Retinal pigment epithelial cell (primary cell): Measurements from ENCODE around the gene SHROOM3.

Experiments used
- DNase-seq: peaks from one replicate; pipeline ENCODE4 v3.0.0-alpha.2; 2010; ENCODE audit warnings: low read depth
- H3K4me3 ChIP-seq: 2 replicates; pipeline ENCODE4 v1.5.1; 2011; ENCODE audit warnings: mild to moderate bottlenecking, low read length, control low read depth, moderate library complexity
- TF ChIP-seq, protein P1 (sequence below): conservative IDR thresholded peaks from 2 replicates; pipeline ENCODE4 v1.5.1; 2011; ENCODE audit warnings: low read depth, low read length, control low read depth, inconsistent platforms

The SHROOM3 gene

GRCh38 chr4:76665153-76665552, 230.1 kb downstream of the SHROOM3 start:
- DNase-seq, result no peak
- H3K4me3 ChIP-seq, result no peak overlapping the region
- TF ChIP-seq, protein P1, sequence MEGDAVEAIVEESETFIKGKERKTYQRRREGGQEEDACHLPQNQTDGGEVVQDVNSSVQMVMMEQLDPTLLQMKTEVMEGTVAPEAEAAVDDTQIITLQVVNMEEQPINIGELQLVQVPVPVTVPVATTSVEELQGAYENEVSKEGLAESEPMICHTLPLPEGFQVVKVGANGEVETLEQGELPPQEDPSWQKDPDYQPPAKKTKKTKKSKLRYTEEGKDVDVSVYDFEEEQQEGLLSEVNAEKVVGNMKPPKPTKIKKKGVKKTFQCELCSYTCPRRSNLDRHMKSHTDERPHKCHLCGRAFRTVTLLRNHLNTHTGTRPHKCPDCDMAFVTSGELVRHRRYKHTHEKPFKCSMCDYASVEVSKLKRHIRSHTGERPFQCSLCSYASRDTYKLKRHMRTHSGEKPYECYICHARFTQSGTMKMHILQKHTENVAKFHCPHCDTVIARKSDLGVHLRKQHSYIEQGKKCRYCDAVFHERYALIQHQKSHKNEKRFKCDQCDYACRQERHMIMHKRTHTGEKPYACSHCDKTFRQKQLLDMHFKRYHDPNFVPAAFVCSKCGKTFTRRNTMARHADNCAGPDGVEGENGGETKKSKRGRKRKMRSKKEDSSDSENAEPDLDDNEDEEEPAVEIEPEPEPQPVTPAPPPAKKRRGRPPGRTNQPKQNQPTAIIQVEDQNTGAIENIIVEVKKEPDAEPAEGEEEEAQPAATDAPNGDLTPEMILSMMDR, result no peak

DNA sequence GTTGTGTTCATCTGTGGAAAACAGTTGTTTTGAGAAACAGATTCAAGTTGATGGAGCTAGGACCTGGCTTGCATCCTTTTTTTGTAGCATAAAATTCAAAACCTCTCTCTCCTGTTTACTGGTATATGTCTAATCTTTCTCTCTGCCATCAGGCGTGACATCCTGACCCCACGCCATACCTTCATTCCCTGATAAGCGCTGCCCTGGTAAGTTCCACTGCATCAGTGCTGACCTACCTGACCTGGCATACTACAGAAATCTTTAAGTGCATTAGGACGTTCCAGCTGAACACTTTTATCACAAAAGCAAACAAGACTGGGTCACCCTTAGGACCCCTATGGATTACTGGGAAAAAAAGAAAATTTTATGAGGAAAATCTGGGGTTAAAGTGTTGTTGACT, 230.7 kb downstream of the SHROOM3 start:
- H3K4me3 ChIP-seq, result no peak overlapping the region
- TF ChIP-seq, protein P1, result no peak
- DNase-seq, result no peak

DNA sequence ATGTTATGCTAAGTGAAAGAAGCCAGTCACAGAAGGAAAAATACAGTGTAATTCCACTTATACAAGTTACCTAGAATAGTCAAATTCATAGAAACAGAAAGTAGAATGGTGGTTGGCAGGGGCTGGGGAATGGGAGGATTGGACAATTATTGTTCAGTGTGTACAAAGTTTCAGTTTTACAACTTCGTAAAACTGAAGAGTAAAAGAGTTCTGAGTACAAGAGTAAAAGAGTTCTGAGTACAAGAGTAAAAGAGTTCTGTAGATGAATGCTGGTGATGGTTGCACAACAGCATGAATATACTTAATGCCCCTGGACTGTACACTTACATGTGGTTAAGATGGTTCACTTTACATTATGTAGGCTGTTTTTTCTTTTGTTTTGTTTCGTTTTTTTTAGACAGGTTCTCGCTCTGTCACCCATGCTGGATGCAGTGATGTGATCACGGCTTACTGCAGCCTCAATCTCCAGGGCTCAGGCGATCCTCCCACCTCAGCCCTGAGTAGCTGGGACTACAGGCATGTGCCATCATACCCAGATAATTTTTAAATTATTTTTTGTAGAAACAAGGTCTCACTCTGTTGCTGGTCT, 232.0 kb downstream of the SHROOM3 start:
- no peak for DNase-seq
- TF ChIP-seq, protein P1, result no peak
- no peak overlapping the region for H3K4me3 ChIP-seq

DNA sequence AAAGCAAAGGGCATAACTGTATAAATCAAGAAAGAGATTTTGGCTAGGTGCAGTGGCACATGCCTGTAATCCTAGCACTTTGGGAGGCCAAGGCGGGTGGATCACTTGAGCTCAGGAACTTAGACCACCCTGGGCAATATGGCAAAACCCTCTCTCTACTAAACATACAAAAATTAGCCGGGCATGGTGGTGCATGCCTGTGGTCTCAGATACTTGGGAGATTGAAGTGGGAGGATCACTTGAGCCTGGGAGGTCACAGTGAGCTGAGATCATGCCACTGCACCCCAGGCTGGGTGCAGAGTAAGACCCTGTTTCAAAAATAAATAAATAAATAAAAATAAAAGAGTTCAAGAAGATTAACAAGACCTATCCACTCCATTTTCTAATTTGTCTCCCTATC, 235.6 kb downstream of the SHROOM3 start:
- TF ChIP-seq, protein P1, result no peak
- H3K4me3 ChIP-seq, result no peak overlapping the region
- no peak for DNase-seq

GRCh38 chr4:76673362-76673761, 238.3 kb downstream of the SHROOM3 start:
- TF ChIP-seq, protein P1, result no peak
- no peak overlapping the region for H3K4me3 ChIP-seq
- DNase-seq, result no peak

DNA sequence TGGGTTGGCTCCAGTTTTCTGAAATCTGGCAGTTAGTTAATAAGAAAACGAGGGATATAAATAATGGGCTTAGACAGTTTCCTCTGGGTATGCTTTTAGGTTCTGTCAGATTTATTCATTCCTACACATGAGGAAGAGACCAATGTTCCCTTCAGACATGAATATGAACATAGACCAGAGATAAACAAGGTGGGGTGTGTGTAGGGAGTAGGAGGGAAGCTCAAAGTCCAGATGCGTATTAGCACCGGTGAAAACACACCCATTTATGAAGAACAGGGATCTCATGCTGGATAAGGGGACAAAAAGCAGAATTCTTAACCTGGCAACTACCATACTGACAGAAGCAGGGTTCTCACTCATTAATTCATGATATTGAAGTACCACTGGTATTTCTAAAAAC, 240.0 kb downstream of the SHROOM3 start:
- DNase-seq, result no peak
- TF ChIP-seq, protein P1, result no peak
- H3K4me3 ChIP-seq, result no peak overlapping the region

DNA sequence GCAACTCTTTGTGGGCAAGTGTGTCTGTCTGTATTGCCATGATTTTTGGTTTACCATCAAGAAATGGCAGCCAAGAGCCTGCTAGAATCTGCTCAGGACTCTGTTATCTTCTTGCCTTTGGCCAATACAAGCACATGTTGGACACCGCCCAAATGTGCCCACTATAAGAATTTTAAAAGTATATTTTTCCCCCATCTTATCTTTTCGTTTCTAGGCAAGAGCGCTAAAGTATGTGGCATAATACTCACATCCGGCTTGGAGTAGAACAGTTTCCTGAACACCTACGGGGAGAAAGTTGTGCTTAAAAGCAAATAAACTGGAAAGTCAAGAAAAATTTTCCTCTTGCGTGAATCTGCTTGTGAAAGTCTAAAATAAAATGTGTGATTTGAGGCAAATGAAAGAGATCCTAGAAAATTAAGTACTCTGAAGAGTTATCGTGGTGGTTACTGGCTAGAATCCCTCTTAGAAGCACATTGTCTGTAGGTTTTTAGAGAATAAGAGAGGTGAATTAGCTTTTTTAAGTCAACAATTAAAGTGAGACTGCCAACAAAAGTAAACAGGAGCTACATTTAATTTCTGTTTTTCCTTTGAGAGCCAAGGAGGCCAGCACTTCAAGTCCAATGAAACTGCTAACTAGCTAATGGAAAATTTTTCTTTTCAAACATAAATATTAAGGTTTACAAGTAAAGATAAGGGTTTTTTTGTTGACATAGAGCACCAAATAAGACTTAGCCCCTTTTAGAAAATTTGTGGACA, 242.7 kb downstream of the SHROOM3 start:
- no peak overlapping the region for H3K4me3 ChIP-seq
- no peak for DNase-seq
- TF ChIP-seq, protein P1, result no peak
